NB4 (cell line): ENCODE measurements around the gene CRADD.

Experiments
- DNase-seq: peaks from one replicate; pipeline ENCODE4 v3.0.0; 2010; ENCODE audit warnings: low read depth
- H3K4me3 ChIP-seq: one replicate; pipeline ENCODE4 v1.5.1; 2011; ENCODE audit warnings: mild to moderate bottlenecking, low read depth, low read length, moderate library complexity
- MYC ChIP-seq: IDR thresholded peaks from 2 replicates; pipeline ENCODE4 v1.6.1; 2011; ENCODE audit warnings: low read depth, low read length
- POLR2A ChIP-seq: IDR thresholded peaks from 2 replicates; pipeline ENCODE4 v1.6.1; 2011; ENCODE audit warnings: mild to moderate bottlenecking; ENCODE audit not compliant: insufficient read length; ENCODE audit errors: extremely low read depth
- TF ChIP-seq, protein P1 (sequence below): IDR thresholded peaks from one replicate; pipeline ENCODE4 v1.5.1; 2012; ENCODE audit warnings: low read depth, low read length
- TF ChIP-seq, protein P2 (sequence below): IDR thresholded peaks from 2 replicates; pipeline ENCODE4 v1.6.1; 2011; ENCODE audit warnings: low read depth, low read length

Gene CRADD

DNA sequence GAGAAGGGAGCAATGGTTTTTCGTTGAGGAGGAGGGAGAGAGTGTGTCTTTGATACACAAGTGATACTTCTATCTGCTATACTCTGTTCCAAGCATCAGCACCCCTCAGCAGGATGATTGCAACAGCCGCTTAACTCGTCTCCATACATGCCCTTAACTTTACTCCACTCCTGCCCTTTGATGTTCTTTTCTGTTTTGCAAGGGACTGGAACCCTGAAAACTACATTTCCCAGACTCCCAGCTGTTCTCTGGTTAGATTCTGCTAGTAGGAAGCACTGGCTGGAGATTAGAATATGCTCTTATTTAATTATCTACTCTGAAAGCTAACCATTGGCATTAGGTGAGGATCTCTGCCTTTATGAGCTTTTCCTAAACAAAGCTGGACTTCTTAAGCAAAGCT, 23.5 kb upstream of the CRADD start:
- no peak for DNase-seq
- no peak overlapping the region for H3K4me3 ChIP-seq
- TF ChIP-seq, protein P1, sequence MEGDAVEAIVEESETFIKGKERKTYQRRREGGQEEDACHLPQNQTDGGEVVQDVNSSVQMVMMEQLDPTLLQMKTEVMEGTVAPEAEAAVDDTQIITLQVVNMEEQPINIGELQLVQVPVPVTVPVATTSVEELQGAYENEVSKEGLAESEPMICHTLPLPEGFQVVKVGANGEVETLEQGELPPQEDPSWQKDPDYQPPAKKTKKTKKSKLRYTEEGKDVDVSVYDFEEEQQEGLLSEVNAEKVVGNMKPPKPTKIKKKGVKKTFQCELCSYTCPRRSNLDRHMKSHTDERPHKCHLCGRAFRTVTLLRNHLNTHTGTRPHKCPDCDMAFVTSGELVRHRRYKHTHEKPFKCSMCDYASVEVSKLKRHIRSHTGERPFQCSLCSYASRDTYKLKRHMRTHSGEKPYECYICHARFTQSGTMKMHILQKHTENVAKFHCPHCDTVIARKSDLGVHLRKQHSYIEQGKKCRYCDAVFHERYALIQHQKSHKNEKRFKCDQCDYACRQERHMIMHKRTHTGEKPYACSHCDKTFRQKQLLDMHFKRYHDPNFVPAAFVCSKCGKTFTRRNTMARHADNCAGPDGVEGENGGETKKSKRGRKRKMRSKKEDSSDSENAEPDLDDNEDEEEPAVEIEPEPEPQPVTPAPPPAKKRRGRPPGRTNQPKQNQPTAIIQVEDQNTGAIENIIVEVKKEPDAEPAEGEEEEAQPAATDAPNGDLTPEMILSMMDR, result no peak
- TF ChIP-seq, protein P2, sequence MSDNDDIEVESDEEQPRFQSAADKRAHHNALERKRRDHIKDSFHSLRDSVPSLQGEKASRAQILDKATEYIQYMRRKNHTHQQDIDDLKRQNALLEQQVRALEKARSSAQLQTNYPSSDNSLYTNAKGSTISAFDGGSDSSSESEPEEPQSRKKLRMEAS, result no peak
- TF ChIP-seq POLR2A, result no peak
- no peak for TF ChIP-seq MYC

DNA sequence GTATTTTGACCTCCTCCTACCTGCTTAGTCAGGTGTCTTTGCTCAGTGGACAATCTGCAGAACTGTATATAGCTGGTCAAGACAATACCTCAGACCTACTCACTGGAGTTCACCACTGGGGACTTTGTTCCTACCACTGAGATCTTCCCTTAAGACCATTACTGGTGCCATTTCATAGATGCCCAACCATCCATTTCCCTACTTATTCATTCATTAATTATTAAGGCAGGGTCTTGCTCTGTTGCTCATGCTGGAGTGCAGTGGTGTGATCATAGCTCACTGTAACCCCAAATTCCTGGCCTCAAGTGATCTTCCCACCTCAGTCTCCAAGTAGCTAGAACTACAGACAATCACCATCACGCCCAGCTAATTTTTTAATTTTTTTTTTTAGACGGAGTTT, 22.8 kb upstream of the CRADD start:
- TF ChIP-seq, protein P1, result no peak
- TF ChIP-seq POLR2A (no peak), MYC (no peak)
- TF ChIP-seq, protein P2, result no peak
- DNase-seq, result no peak
- H3K4me3 ChIP-seq, result no peak overlapping the region

DNA sequence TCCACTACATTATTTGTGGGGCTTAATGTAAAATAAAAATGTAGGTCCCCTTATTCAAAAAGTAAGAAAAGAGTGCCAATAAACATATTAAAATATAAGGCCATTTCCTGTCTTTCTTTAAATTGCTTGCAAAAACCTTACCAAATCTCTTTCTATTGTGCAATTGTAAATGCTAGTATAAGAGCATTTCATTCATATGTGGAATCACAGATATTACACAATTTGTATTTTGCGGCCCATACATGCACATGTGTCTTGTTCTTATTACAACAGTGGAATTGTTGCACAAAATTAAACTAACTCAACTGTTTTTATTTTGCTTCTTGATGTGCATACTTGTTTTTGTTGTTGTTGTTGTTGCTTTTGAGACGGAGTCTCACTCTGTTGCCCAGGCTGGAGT, 20.1 kb upstream of the CRADD start:
- TF ChIP-seq POLR2A (no peak), MYC (no peak)
- TF ChIP-seq, protein P1, result no peak
- TF ChIP-seq, protein P2, result no peak
- H3K4me3 ChIP-seq, result no peak overlapping the region
- peak; percentile 14 for DNase-seq

DNA sequence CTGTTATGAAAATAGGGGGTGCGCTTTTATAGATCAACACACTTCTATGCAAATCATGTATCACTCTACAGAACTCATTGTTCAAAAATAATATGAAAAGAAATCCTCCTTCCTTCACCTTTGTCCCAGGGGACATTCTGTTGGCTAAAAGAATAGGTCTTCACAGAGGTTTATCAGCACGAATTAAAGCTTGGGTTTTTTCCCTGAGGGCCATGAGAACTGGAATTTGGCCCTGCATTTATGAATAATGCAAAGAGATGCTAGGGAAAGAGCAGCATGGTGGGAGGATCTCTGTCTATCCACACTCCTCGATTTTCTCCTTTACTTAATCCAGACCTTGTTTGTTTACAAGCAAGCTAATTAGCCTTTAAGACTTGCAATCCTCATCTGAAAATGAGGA, 16.2 kb upstream of the CRADD start:
- no peak overlapping the region for H3K4me3 ChIP-seq
- no peak for DNase-seq
- TF ChIP-seq MYC (no peak), POLR2A (no peak)
- TF ChIP-seq, protein P1, result no peak
- TF ChIP-seq, protein P2, result no peak

DNA sequence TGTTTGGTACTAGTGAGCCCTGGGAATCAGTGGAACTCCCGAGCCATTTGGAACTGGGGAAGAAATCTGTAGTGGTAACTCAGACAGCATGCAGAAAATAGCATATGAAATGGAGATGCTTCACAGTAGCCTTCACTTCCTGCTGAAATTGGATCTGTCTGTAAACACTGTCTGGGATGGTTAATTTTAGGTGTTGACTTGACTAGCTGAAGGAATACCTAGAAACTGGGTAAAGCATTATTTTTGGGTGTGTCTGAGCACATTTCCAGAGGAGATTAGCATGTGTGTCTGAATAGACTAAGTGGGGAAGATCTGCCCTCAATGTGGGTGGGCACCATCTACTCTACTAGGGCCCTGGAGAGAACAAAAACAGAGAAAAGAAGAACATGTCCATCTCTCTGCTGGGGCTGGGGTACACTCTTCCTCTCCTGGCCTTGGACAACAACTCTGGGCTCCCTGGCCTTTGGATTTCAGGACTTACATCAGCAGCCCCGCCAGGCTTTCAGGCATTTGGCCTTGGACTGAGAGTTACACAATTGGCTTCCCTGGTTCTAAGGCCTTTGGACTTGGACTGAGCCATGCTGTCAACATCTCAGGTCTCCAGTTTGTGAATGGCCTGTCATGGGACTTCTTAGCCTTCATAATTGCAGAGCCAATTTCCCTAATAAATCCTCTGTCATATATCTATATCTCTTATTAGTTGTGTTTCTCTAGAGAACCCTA, 14.0 kb upstream of the CRADD start:
- H3K4me3 ChIP-seq, result no peak overlapping the region
- no peak for TF ChIP-seq MYC
- TF ChIP-seq, protein P2, result no peak
- TF ChIP-seq, protein P1, result no peak
- TF ChIP-seq POLR2A, result no peak
- no peak for DNase-seq

DNA sequence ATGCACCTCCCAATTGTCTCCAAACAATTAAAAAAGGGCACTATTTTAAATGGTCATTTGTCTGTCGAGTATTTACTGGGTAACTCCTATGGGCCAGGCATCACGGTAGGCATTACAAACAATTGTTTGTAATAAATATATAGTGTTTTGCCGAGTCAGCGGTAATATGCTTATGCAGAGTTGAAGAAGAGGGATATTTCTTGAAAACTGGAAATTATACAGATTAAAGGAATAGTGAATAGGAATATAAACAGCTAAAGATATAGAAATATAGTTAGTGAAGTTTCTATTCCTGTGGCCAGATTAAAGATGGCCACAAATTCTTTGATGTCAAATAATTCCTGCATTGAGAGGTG, 13.5 kb upstream of the CRADD start:
- DNase-seq, result no peak
- TF ChIP-seq, protein P2, result no peak
- TF ChIP-seq, protein P1, result no peak
- TF ChIP-seq POLR2A (no peak), MYC (no peak)
- no peak overlapping the region for H3K4me3 ChIP-seq
